PFSK-1 (cell line): Measurements from ENCODE around the gene SIAH2.

Source experiments
- FOXP2 ChIP-seq: optimal IDR thresholded peaks from 2 replicates; pipeline ENCODE3; 2011; ENCODE audit warnings: borderline replicate concordance, control low read depth, inconsistent platforms; ENCODE audit not compliant: insufficient read depth; ENCODE audit errors: extremely low read length, extremely low read depth
- POLR2AphosphoS5 ChIP-seq: IDR thresholded peaks from 2 replicates; pipeline ENCODE4 v1.6.1; 2012; ENCODE audit warnings: low read depth, mild to moderate bottlenecking, control low read depth, low read length, moderate library complexity
- SIN3A ChIP-seq: IDR thresholded peaks from 2 replicates; pipeline ENCODE4 v1.6.1; 2012; ENCODE audit warnings: mild to moderate bottlenecking, low read length, moderate library complexity, borderline replicate concordance; ENCODE audit not compliant: insufficient read depth
- TAF1 ChIP-seq: IDR thresholded peaks from 2 replicates; pipeline ENCODE4 v1.6.1; 2012; ENCODE audit warnings: low read length, control low read depth, borderline replicate concordance; ENCODE audit not compliant: insufficient read depth
- TF ChIP-seq, protein P1 (sequence below), 2 experiments: IDR thresholded peaks; 2 replicates each; pipeline versions ENCODE4 v1.6.1 to v1.8.0; 2011 to 2012; ENCODE audit warnings: low read depth in 2 of 2, low read length in 2 of 2, control low read depth in 1 of 2, inconsistent platforms in 1 of 2, mild to moderate bottlenecking in 1 of 2, moderate library complexity in 1 of 2; ENCODE audit not compliant: insufficient read depth in 1 of 2

The SIAH2 gene

GRCh38 chr3:150790629-150791028, 27.7 kb upstream of the SIAH2 start:
- TF ChIP-seq FOXP2 (no peak), SIN3A (no peak), POLR2AphosphoS5 (no peak), TAF1 (no peak)
- TF ChIP-seq, protein P1, sequence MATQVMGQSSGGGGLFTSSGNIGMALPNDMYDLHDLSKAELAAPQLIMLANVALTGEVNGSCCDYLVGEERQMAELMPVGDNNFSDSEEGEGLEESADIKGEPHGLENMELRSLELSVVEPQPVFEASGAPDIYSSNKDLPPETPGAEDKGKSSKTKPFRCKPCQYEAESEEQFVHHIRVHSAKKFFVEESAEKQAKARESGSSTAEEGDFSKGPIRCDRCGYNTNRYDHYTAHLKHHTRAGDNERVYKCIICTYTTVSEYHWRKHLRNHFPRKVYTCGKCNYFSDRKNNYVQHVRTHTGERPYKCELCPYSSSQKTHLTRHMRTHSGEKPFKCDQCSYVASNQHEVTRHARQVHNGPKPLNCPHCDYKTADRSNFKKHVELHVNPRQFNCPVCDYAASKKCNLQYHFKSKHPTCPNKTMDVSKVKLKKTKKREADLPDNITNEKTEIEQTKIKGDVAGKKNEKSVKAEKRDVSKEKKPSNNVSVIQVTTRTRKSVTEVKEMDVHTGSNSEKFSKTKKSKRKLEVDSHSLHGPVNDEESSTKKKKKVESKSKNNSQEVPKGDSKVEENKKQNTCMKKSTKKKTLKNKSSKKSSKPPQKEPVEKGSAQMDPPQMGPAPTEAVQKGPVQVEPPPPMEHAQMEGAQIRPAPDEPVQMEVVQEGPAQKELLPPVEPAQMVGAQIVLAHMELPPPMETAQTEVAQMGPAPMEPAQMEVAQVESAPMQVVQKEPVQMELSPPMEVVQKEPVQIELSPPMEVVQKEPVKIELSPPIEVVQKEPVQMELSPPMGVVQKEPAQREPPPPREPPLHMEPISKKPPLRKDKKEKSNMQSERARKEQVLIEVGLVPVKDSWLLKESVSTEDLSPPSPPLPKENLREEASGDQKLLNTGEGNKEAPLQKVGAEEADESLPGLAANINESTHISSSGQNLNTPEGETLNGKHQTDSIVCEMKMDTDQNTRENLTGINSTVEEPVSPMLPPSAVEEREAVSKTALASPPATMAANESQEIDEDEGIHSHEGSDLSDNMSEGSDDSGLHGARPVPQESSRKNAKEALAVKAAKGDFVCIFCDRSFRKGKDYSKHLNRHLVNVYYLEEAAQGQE (IDR thresholded peaks at IDR 0.05; ENCODE audit: insufficient read depth in 1 of 2, low read depth in 2 of 2, low read length in 2 of 2): no peak

DNA sequence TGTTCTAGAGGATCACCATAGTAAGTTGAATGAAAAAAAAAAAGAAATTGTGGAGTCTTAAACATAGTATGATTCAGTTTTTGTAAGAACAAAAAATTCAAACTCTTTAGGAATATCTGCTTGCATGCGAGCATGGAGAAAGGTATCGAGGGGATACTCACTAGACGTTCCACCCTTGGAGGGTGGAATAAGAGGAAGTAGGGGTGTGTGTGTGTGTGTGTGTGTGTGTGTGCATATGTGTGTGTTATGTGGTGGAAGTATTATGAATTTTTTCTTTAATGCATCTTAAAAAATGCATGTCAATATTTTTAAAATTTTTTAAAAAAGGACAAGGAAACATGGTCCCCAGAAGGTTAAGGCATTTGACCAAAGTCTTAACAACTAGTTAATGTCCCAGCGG, 26.5 kb upstream of the SIAH2 start:
- TF ChIP-seq SIN3A (no peak), TAF1 (no peak), POLR2AphosphoS5 (no peak), FOXP2 (no peak)
- TF ChIP-seq, protein P1 (IDR thresholded peaks at IDR 0.05; ENCODE audit: insufficient read depth in 1 of 2, low read depth in 2 of 2, low read length in 2 of 2): no peak

DNA sequence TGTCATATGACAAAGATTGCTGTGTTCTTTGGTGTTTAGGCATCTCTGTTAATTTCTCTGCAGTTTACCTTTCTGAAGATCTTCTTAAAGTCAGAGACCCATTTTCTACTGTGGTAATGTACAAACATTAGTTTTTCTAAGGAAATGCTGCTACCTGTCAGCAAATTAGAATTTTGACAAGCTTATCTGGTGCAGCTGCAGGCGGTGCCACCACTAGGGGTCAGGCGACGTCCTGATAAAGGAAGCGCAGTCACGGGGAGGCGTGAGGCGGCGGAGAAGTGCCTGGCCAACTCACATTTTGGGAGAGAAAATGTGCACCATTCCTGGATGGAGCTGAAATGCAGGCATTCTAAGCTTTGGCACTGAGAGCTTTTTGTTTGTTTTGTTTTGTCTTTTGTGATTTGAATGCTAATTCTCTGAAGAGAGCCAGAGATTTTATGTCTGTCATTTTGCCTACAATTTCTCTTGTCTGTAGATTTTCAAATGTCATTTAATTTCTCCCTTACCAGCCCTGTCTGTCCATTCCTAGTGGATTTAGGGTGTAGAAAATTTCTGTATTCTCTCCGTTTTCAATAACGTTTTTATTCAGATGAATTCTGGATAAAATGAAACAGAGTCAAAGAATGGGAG, 24.9 kb upstream of the SIAH2 start:
- TF ChIP-seq, protein P1 (IDR thresholded peaks at IDR 0.05; ENCODE audit: insufficient read depth in 1 of 2, low read depth in 2 of 2, low read length in 2 of 2): no peak

GRCh38 chr3:150786791-150787190, 23.8 kb upstream of the SIAH2 start:
- TF ChIP-seq TAF1: no peak
- TF ChIP-seq FOXP2: no peak
- TF ChIP-seq POLR2AphosphoS5: no peak

GRCh38 chr3:150784747-150785125, 21.8 kb upstream of the SIAH2 start:
- TF ChIP-seq, protein P1 (IDR thresholded peaks at IDR 0.05; ENCODE audit: insufficient read depth in 1 of 2, low read depth in 2 of 2, low read length in 2 of 2): no peak
- TF ChIP-seq POLR2AphosphoS5: no peak
- TF ChIP-seq FOXP2: no peak
- no peak for TF ChIP-seq TAF1
- no peak for TF ChIP-seq SIN3A
